Measurements from ENCODE around the gene BBX.

GRCh38 chr3:107745354-107745753, 222.6 kb downstream of the BBX start:
- TF ChIP-seq, protein P1, sequence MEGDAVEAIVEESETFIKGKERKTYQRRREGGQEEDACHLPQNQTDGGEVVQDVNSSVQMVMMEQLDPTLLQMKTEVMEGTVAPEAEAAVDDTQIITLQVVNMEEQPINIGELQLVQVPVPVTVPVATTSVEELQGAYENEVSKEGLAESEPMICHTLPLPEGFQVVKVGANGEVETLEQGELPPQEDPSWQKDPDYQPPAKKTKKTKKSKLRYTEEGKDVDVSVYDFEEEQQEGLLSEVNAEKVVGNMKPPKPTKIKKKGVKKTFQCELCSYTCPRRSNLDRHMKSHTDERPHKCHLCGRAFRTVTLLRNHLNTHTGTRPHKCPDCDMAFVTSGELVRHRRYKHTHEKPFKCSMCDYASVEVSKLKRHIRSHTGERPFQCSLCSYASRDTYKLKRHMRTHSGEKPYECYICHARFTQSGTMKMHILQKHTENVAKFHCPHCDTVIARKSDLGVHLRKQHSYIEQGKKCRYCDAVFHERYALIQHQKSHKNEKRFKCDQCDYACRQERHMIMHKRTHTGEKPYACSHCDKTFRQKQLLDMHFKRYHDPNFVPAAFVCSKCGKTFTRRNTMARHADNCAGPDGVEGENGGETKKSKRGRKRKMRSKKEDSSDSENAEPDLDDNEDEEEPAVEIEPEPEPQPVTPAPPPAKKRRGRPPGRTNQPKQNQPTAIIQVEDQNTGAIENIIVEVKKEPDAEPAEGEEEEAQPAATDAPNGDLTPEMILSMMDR (IDR thresholded peaks at IDR 0.05): no peak
- no peak for TF ChIP-seq POLR2AphosphoS5 (IDR thresholded peaks at IDR 0.05; ENCODE audit: insufficient read depth in 1 of 2, low read depth in 1 of 2)

All from vagina (tissue), 2 donors.